GM23248 (cell line): Measurements from ENCODE around the gene PHF12.

Experiments used
- EZH2 ChIP-seq: fragments of 200-600 bp; sonication (generic); IDR thresholded peaks from 2 replicates; pipeline ENCODE4 v1.6.1; 2018; ENCODE audit warnings: antibody characterized with exemption, mild to moderate bottlenecking; ENCODE audit not compliant: insufficient read depth, poor library complexity, severe bottlenecking
- EZH2phosphoT487 ChIP-seq: fragments of 200-600 bp; sonication (generic); IDR thresholded peaks from 2 replicates; pipeline ENCODE4 v1.6.1; 2018; ENCODE audit warnings: antibody characterized with exemption, moderate library complexity, mild to moderate bottlenecking, low read depth; ENCODE audit not compliant: insufficient read depth

GRCh38 chr17:28947639-28948038 lies 3.7 kb downstream of the PHF12 start:
- TF ChIP-seq EZH2 (no peak), EZH2phosphoT487 (no peak)
